HUES48 (cell line): ENCODE data around the gene ACTMAP.

ENCODE experiments used
- H3K27ac ChIP-seq: one replicate; pipeline ENCODE4 v1.7.0; 2013; ENCODE audit warnings: low read depth, low read length, inconsistent platforms
- H3K27me3 ChIP-seq: 2 replicates; pipeline ENCODE4 v1.6.1; 2013; ENCODE audit warnings: mild to moderate bottlenecking, low read length; ENCODE audit not compliant: control insufficient read depth, insufficient read depth
- H3K36me3 ChIP-seq: 2 replicates; pipeline ENCODE4 v1.6.1; 2013; ENCODE audit warnings: low read length; ENCODE audit not compliant: control insufficient read depth, insufficient read depth
- H3K4me1 ChIP-seq: 2 replicates; pipeline ENCODE4 v1.6.1; 2013; ENCODE audit warnings: mild to moderate bottlenecking, low read length; ENCODE audit not compliant: control insufficient read depth, insufficient read depth
- H3K4me3 ChIP-seq: 2 replicates; pipeline ENCODE4 v1.5.1; 2013; ENCODE audit warnings: mild to moderate bottlenecking, low read depth, low read length
- H3K9ac ChIP-seq: 2 replicates; pipeline ENCODE4 v1.6.1; 2013; ENCODE audit warnings: mild to moderate bottlenecking, low read depth, low read length, moderate library complexity
- H3K9me3 ChIP-seq: 2 replicates; pipeline ENCODE4 v1.6.1; 2013; ENCODE audit warnings: low read length; ENCODE audit not compliant: control insufficient read depth, insufficient read depth

ACTMAP gene

DNA sequence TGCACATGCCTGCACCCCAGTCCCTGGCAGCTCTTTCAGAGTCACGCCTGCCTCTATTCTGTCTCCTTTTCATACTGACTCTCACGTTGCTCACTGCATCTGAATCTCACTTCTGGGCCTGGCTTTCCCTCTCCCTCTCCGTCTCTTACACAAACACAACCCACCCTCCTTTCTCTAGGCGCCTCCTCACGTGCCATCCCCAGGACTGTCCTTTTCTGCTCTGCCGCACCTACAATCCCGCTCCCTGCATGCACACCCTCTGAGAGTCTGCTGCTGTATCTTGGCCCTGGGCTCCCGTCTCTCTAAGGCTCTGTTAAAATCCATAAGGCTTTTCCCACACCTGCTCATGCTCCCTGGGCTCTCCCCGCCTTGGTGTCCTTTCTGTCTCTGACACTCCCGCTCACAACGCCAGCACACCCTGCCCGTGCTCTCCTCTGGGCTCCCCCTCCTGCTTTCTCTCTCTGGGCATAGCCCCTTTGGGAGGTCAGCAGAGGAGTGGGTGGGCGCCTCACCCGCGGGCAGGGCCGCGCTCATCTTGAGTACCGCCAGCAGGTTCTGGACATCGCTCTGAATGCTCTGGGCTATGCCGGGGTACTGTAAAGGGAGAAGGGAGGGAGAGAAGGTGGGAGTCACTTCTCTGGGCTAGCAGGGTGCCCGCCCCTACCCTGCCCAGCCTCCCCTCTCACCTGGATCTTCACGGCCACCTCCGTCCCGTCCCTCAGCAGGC is 47.1 kb downstream of the ACTMAP start:
- no peak overlapping the region for H3K9ac ChIP-seq
- H3K27ac ChIP-seq = no peak overlapping the region
- H3K36me3 ChIP-seq = peaks cover 68% of the 10 kb centered on the region
- H3K27me3 ChIP-seq = no peaks in the 10 kb centered on the region
- no peaks in the 10 kb centered on the region for H3K9me3 ChIP-seq
- H3K4me3 ChIP-seq = no peak overlapping the region
- no peaks in the 10 kb centered on the region; the same call in 1 of the 2 replicates for H3K4me1 ChIP-seq

DNA sequence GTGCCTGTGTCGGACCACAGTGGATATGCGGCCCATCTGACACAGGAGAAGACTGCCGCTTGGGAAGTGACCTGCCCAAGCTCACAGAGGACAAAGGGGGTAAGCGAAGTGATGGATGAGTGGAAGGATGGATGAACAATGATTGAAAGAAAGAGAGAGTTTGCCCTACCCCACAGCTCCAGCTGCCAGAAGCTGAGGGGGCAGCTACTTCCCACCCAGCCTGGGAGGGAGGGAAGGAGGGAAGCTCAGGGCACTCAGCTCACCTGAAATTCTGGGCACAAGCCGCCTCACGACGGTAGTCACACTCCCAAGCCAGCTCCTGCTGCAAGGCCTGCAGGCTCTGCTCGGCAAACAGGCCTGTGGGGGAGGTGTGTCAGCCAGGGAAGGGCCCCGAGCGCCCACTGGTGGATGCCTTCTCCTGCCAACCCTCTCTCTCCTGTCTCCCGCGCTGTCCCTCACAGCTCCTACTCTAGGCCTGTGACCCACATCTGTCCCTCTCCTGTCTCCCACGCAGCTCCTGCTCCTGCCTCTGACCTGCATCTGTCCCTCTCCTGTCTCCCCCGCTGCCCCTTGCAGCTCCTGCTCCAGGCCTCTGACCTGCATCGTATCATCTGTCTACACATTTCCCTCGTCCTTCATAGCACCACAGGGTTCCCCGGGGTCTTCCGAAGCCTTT is 47.8 kb downstream of the ACTMAP start:
- H3K27me3 ChIP-seq = no peaks in the 10 kb centered on the region
- no peaks in the 10 kb centered on the region for H3K9me3 ChIP-seq
- no peak overlapping the region for H3K9ac ChIP-seq
- no peak overlapping the region for H3K4me3 ChIP-seq
- no peaks in the 10 kb centered on the region; the same call in 1 of the 2 replicates for H3K4me1 ChIP-seq
- H3K27ac ChIP-seq = no peak overlapping the region
- peaks cover 61% of the 10 kb centered on the region for H3K36me3 ChIP-seq

DNA sequence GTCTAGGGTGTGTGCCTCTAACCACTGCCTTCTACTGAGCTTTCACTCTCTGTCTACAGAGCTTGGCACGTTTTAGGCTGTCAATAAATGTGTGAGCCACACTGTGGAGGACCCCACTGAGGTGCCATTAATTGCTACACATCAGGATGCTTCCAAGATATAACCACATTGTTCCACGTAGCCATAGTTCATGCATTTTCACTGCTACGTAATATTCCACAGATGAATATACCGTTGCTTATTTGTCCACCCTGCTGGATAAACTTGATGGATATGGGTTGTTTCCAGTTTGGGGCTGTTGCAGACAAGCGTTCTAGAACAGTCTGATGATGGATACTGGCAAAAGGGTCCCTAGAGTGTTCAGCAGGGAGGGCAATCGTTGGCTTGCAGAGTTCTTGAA is 48.5 kb downstream of the ACTMAP start:
- Histone ChIP-seq H3K4me3 (no peak overlapping the region), H3K9me3 (no peaks in the 10 kb centered on the region), H3K27me3 (no peaks in the 10 kb centered on the region), H3K4me1 (no peaks in the 10 kb centered on the region; the same call in 1 of the 2 replicates), H3K9ac (no peak overlapping the region), H3K36me3 (peaks cover 58% of the 10 kb centered on the region), H3K27ac (no peak overlapping the region)

DNA sequence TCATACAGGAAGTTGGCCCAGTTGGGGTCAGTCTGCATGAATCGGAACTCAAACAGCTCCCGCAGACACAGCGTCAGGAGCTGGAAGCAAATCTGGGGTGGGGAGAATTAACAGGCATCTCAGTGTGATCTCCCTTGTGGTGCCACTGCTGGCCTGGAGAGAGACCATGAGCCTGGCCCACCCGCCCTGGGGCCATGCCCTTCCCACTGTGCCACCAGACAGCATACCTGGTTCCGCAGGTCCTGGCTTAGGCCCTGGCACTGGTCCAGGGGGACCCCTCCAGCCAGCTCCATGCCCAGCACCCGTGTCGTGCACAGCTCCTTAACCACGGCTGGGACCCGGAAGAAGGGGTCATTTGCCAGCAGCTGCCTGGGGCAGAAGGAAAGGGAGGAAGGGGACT is 50.2 kb downstream of the ACTMAP start:
- Histone ChIP-seq H3K27me3 (no peaks in the 10 kb centered on the region), H3K9me3 (no peaks in the 10 kb centered on the region), H3K4me3 (no peak overlapping the region), H3K36me3 (peaks cover 61% of the 10 kb centered on the region), H3K9ac (no peak overlapping the region), H3K27ac (no peak overlapping the region), H3K4me1 (no peaks in the 10 kb centered on the region; the same call in 1 of the 2 replicates)

DNA sequence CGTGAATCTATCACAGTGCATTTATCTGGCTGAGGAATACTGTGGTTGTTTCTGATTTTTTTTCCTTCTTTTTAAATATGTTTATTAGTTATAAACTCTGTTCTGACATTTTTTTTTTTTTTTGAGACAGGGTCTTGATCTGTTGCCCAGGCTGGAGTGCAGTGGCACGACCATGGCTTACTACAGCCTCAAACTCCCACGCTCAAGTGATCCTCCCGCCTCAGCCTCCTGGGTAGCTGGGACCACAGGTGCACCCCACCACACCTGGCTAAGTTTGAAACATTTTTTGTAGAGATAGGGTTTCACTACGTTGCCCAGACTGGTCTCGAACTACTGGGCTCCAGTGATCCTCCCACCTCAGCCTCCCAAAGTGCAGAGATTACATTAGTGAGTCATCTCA is 53.3 kb downstream of the ACTMAP start:
- Histone ChIP-seq H3K27ac (no peak overlapping the region), H3K36me3 (peaks cover 60% of the 10 kb centered on the region), H3K4me3 (no peak overlapping the region), H3K9me3 (no peaks in the 10 kb centered on the region), H3K9ac (no peak overlapping the region), H3K4me1 (peaks cover 3% of the 10 kb centered on the region; the same call in 1 of the 2 replicates), H3K27me3 (no peaks in the 10 kb centered on the region)

DNA sequence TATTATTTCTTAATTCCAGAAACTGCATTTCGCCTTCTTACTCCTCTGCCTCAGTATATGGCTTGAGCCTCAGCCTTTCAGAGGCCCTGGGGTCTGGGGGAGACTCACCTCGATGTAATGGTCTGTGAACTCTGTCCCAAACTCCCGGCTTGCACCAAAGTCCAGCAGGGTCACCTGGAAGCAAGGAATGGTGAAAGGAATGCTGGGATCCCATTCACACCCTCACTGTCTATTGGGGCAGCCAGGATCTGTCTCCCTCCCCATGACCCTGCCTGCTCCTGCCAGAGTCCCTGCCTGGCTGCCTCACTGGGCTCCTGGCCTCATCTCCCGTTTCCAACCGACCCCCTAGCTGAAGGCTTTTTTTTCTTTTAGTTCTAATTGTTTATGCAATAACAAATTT is 54.4 kb downstream of the ACTMAP start:
- no peak overlapping the region for H3K4me3 ChIP-seq
- H3K27ac ChIP-seq = no peak overlapping the region
- H3K27me3 ChIP-seq = no peaks in the 10 kb centered on the region
- H3K36me3 ChIP-seq = peaks cover 49% of the 10 kb centered on the region
- H3K4me1 ChIP-seq = peaks cover 9% of the 10 kb centered on the region; the same call in 1 of the 2 replicates
- no peaks in the 10 kb centered on the region for H3K9me3 ChIP-seq
- no peak overlapping the region for H3K9ac ChIP-seq

DNA sequence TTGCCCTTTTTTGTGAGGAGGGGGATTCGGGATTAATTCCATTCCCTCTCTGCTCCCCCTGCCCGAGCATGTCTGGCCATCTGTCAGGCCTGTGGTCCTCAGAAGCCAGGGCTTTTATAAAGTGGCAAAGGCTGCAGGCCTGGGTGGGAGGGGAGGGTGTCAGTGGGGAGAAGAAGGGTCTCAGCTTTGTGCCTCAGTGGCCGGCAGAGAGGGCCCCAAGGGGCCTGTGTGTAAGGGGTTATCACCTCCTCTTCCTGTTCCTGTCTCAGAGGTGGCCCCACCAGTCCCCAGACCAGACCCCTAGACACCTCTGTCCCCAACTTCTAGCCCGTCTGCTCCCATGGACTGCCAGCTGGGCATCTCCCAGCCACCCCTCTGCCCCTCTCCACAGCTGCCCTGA is 56.4 kb downstream of the ACTMAP start:
- Histone ChIP-seq H3K27ac (no peak overlapping the region), H3K27me3 (no peaks in the 10 kb centered on the region), H3K4me3 (no peak overlapping the region), H3K36me3 (peaks cover 36% of the 10 kb centered on the region), H3K9me3 (no peaks in the 10 kb centered on the region), H3K9ac (no peak overlapping the region), H3K4me1 (peaks cover 13% of the 10 kb centered on the region)

DNA sequence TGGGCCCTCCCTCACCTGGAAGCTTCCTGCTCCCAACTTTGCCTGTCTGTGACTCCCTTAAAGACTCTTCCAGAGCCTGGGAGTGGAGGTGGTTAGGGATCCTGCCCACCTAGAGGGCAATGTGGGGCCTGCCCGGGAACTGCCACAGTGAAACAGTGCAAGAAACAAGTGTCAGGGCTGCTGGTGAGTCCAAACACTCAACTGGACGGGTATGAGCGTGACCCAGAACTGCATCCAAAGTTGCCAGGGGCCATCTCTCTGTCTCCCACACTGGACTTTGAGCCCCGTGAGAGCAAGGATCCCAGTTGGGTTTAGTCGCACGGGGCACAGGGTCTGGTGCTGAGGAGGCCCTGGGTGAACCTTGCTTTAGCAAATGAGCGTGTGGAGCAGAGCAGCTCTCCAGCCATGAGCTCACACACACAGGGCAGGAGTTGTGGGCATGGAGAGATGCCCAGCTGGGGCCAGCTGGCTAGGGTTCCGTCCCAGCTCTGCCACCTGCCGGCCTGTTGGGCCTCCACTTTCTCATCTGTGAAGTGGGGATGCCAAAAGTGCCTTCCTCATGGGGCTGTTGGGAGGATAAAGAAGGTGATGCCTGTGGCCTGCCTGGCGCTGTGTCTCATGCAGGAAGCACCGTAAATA is 57.0 kb downstream of the ACTMAP start:
- Histone ChIP-seq H3K9ac (no peak overlapping the region), H3K36me3 (peaks cover 36% of the 10 kb centered on the region), H3K27me3 (no peaks in the 10 kb centered on the region), H3K4me1 (peaks cover 15% of the 10 kb centered on the region), H3K27ac (no peak overlapping the region), H3K9me3 (no peaks in the 10 kb centered on the region), H3K4me3 (no peak overlapping the region)

DNA sequence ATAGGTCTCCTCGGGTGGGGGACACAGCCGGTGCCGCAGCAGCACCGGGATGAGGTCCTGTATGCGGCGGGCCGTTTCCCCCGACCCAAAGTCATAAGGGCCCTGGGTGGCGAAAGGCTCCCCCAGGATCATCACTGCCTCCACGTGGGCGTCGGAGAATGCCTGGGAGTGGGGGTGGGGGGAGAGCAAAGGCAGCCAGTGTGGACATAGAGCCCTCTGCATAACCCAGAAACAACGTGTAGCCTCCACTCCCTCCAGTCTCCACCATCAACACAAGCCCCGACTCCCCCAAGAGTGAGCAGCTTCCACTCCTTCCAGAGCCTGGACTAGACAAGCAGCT is 58.1 kb downstream of the ACTMAP start:
- no peaks in the 10 kb centered on the region for H3K9me3 ChIP-seq
- H3K36me3 ChIP-seq = peaks cover 36% of the 10 kb centered on the region
- peaks cover 15% of the 10 kb centered on the region for H3K4me1 ChIP-seq
- H3K27me3 ChIP-seq = no peaks in the 10 kb centered on the region
- H3K9ac ChIP-seq = no peak overlapping the region
- peak overlapping the region; percentile 95 for H3K27ac ChIP-seq
- H3K4me3 ChIP-seq = no peak overlapping the region

DNA sequence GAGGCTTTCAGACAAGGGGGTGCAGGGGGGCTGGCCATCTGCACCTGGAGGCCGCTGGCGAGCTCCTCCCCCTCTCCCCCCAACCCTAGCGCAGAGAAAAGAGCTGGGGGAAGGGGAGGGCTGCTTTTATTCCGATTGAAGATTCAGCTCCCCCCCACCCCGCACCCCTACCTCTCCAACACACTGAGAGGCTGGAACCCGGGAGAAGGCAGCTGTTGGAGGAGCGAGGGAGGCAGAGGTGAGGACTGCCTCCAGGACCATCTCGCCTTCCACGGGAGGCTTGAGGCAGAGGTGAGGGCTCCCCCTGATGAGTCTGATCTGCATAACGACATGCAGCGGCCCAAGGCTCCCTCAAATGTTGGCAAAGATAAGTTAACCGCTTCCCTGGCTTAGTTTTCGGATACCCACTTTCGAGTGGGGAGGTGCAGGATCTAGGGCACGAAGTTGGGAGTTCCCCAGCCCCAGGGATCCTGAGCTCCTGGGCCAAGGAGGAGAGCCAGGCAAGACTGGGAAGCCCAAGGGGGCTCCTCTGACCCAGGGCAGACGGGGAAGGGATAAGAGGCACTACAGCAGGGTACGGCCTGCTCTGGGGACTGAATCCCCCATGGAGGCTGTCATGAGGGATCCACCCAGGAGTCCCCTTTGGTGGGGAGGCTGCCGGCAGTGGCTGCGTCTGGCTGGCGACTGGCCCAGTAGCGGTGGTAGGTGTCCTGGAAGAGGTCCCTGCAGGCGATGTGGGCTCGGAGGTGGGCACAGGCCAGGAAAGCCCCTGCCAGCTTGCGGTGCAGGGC is 58.7 kb downstream of the ACTMAP start:
- Histone ChIP-seq H3K36me3 (peaks cover 36% of the 10 kb centered on the region), H3K4me3 (peak overlapping the region; percentile 67; the same call in 1 of the 2 replicates), H3K27me3 (no peaks in the 10 kb centered on the region), H3K9ac (peak overlapping the region; percentile 80; the same call in 1 of the 2 replicates), H3K4me1 (peaks cover 15% of the 10 kb centered on the region), H3K9me3 (no peaks in the 10 kb centered on the region), H3K27ac (peak overlapping the region; percentile 95)
